Peyer's patch (tissue), 4 donors: ENCODE data around the gene CYP2D6. TPM values are rescaled to one million over a fixed set of nuclear protein-coding genes. Genes with fewer than 3 reads are reported as not detected.
"Not testable (repeated sequence)": the region's sequence is repeated elsewhere in the genome, so short reads cannot be mapped to it uniquely, and the experiment has no call there.

Source experiments
- DNase-seq, 3 donors: peaks; one replicate each; pipeline ENCODE4 v3.0.0-alpha.2; 2017 to 2019
- H3K27ac ChIP-seq, 4 donors: fragments of 200-600 bp; sonication (generic); one replicate each; pipeline ENCODE4 v1.5.1; 2016 to 2019
- H3K27me3 ChIP-seq, 2 donors: fragments of 200-600 bp; sonication (generic); one replicate each; pipeline ENCODE4 v1.5.1; 2019
- H3K36me3 ChIP-seq, 3 donors: fragments of 200-600 bp; sonication (generic); one replicate each; pipeline ENCODE4 v1.5.1; 2016 to 2019
- H3K4me1 ChIP-seq, 4 donors: fragments of 200-600 bp; sonication (generic); one replicate each; pipeline ENCODE4 v1.5.1; 2016 to 2019
- H3K4me3 ChIP-seq, 4 donors: fragments of 200-600 bp; sonication (generic); 1 replicate in 3 of 4; 2 replicates in 1 of 4; pipeline ENCODE4 v1.5.1; 2016 to 2019; ENCODE audit warnings: mild to moderate bottlenecking in 1 of 4
- H3K9me3 ChIP-seq, 4 donors: fragments of 200-600 bp; sonication (generic); one replicate each; pipeline ENCODE4 v1.5.1; 2016 to 2019; ENCODE audit warnings: mild to moderate bottlenecking in 1 of 4
- POLR2A ChIP-seq, 2 donors: fragments of 450-650 bp; IDR thresholded peaks; one replicate each; pipeline ENCODE4 v1.5.1; 2017; ENCODE audit warnings: antibody characterized with exemption in 2 of 2, mild to moderate bottlenecking in 2 of 2, moderate library complexity in 2 of 2
- total RNA-seq, 4 donors: library from RNA; depleted of rRNA; stranded (reverse); fragments of >200 nt; gene quantifications; one replicate each; pipeline ENCODE4 v1.1.0, GENCODE V29; 2016
- TF ChIP-seq, protein P1 (sequence below), 6 experiments: fragments of 450-650 bp in 4 of 6; fragments of 200-600 bp in 2 of 6; sonication (generic) in 1 of 6; IDR thresholded peaks; one replicate each; pipeline ENCODE4 v1.5.1; 2017 to 2019; ENCODE audit warnings: antibody characterized with exemption in 6 of 6, mild to moderate bottlenecking in 3 of 6, moderate library complexity in 1 of 6

CYP2D6 gene
- 100 to 1,000 TPM in 2 of 4 donors, 10 to 100 TPM in 2; 18.2 to 329 (median 117) TPM for total RNA-seq

DNA sequence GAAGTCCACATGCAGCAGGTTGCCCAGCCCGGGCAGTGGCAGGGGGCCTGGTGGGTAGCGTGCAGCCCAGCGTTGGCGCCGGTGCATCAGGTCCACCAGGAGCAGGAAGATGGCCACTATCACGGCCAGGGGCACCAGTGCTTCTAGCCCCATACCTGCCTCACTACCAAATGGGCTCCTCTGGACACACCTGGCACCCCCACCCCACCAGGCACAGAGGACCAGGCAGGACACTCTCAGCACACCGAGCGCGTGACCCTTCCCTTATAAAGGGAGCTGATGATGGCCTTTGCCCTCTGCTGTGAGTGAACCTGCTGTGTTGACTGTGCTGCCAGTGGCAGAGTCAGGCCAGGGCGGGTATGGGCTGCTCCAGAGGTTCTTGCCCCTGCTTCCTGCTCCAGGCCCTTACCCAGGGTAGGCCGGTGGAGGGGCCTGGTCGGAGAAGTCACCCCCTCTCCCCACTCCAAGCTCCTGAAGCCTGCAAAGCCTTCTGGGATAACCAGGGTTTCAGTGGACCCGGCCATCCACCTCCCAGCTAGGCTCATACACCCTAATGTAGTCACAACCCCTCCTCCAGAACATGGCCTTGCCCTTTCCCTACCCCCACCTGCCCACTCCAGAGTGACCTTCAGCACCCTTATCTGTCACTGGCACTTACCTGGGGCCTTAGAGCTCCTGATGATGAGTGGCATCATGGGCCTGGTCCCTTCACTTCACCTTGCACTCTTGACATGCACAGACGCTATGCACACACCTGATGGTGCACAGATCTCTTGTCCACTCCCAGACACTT lies at the start of gene CYP2D6:
Gene CYP2D6, minus strand, starts transcription at position 172 of the 793 bp plus-strand sequence. Its CDS starts 19 bp downstream, at position 153.
- not testable (repeated sequence) for H3K36me3 ChIP-seq, H3K27me3 ChIP-seq, H3K4me1 ChIP-seq, H3K9me3 ChIP-seq
- peak in 2 of 3 donors; percentile 82 to 88 for DNase-seq
- peak within 1 kb of the TSS in 3 of 4 donors; percentile 32 to 95 (median 85) for H3K27ac ChIP-seq
- H3K4me3 ChIP-seq, result peak within 1 kb of the TSS in 2 of 4 donors; percentile 40 to 47
- TF ChIP-seq, protein P1, sequence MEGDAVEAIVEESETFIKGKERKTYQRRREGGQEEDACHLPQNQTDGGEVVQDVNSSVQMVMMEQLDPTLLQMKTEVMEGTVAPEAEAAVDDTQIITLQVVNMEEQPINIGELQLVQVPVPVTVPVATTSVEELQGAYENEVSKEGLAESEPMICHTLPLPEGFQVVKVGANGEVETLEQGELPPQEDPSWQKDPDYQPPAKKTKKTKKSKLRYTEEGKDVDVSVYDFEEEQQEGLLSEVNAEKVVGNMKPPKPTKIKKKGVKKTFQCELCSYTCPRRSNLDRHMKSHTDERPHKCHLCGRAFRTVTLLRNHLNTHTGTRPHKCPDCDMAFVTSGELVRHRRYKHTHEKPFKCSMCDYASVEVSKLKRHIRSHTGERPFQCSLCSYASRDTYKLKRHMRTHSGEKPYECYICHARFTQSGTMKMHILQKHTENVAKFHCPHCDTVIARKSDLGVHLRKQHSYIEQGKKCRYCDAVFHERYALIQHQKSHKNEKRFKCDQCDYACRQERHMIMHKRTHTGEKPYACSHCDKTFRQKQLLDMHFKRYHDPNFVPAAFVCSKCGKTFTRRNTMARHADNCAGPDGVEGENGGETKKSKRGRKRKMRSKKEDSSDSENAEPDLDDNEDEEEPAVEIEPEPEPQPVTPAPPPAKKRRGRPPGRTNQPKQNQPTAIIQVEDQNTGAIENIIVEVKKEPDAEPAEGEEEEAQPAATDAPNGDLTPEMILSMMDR (IDR thresholded peaks at IDR 0.05), result peak in 1 of 6 experiments; percentile 7
- peak; percentile 29 to 51 for TF ChIP-seq POLR2A (IDR thresholded peaks at IDR 0.05)

DNA sequence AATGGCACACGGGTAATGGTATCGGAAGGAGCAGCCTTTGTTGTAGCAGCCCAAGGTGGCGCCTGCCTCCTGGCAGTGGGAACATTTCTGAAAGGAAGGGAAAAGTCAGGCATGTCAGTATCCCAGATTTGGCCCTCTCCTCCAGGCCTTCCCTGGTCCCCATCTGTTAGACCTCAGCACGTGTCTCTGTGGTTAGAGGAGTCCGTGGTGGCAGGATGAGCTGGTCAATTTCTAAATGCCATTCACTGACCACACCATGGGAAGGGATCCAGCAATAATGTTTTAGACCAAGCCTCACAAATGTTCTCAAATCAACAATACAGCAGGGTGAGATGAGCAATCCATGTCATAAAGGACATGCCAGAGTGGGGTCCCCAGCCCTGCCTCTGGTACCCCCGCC lies 49.0 kb upstream of the CYP2D6 start:
- peaks cover 0 to 47% (median 12%) of the 10 kb centered on the region in 4 donors for H3K4me1 ChIP-seq

DNA sequence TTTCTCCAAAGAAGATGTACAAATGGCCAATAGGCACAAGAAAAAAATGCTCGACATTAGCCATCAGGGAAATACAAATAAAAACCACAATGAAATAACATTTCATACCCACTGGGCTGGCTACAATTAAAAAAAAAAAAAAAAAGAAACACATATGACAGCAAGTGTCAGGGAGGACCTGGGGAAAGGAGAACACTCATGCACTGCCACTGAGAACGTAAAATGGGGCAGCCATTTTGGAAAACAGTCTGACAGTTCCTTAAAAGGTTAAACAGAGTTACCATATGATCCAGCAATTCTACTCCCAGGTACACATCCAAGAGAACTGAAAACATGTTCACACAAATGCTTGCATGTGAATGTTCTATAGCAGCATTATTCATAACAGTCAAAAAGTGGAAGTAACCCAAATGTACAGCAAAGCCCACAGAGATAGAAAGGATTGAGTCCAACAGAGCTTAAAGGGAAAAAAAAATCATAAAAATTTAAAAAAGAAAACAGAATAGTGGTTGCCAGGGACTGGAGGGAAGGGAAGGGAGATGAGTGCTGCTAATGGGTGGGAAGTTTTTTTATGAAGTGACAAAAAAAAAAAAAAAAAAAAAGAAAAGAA lies 48.4 kb upstream of the CYP2D6 start:
- H3K4me3 ChIP-seq, result no peak overlapping the region
- no peak for DNase-seq
- H3K9me3 ChIP-seq, result no peaks in the 10 kb centered on the region
- no peak overlapping the region for H3K27ac ChIP-seq
- TF ChIP-seq, protein P1 (IDR thresholded peaks at IDR 0.05), result no peak
- TF ChIP-seq POLR2A (IDR thresholded peaks at IDR 0.05), result no peak
- no peaks in the 10 kb centered on the region for H3K27me3 ChIP-seq
- H3K4me1 ChIP-seq, result peaks cover 0 to 51% (median 14%) of the 10 kb centered on the region in 4 donors
- H3K36me3 ChIP-seq, result no peaks in the 10 kb centered on the region

More for the DNA sequence above, 49.0 kb upstream of the CYP2D6 start:
- TF ChIP-seq, protein P1 (IDR thresholded peaks at IDR 0.05), result no peak
- TF ChIP-seq POLR2A (IDR thresholded peaks at IDR 0.05), result no peak
- no peaks in the 10 kb centered on the region for H3K36me3 ChIP-seq
- H3K27me3 ChIP-seq, result no peaks in the 10 kb centered on the region
- H3K27ac ChIP-seq, result peak overlapping the region in 2 of 4 donors; percentile 18 to 40
- DNase-seq, result peak in 1 of 3 donors; percentile 22
- H3K9me3 ChIP-seq, result no peaks in the 10 kb centered on the region
- H3K4me3 ChIP-seq, result no peak overlapping the region

DNA sequence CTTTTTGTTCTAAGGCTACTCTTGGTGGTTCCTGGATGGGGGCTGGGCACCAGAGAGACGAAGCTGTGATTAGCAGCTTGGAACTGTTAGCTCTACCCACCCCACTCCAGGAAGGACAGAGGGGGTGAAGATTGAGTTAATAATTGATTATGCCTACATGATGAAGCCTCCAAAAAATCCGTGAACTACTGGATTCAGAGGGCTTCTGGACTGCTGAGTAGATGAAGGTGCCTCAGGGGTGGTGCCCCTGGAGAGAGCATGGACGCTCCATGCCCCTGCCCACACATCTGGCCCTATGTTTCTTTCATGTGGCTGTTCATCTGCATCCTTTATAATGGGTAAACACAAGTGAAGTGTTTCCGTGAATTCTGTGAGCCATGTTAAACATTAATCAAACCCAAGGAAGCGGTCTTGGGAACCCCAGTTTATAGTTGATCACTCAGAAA lies 47.3 kb upstream of the CYP2D6 start:
- Histone ChIP-seq H3K9me3 (no peaks in the 10 kb centered on the region), H3K4me1 (peaks cover 0 to 54% (median 12%) of the 10 kb centered on the region in 4 donors)

DNA sequence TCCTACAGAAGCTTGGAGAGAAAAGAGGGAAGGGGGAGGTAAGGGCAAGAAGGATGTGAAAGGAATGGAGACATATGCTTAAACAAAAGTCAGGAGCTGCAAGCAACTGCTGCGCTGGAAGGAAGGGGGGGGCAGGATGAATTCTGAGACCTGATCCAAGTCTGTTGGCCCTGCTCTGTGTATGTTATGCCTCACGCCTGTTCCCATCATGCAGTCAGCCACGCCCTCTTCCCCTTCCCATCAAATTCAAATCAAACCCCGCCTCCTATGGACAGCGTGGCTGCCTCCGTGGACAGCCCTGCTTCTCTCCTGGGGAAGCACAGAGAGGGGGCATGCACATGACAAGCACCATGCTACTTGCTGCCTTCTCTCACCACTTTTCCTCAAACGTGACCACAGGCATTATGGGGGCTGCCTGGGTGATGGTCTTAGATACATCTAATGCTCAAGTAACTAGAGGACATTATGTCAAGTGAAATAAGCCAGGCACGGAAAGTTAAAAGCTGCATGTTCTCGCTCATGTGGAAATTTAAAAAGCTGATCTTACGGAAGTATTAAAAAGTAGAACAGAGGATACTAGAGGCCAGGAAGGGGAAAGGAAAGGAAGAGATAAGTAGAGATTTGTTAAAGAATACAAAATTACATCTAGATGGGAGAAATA lies 45.8 kb upstream of the CYP2D6 start:
- peak in 1 of 3 donors; percentile 34 for DNase-seq
- Histone ChIP-seq H3K36me3 (no peaks in the 10 kb centered on the region), H3K27ac (no peak overlapping the region), H3K4me1 (peaks cover 0 to 55% (median 13%) of the 10 kb centered on the region in 4 donors), H3K27me3 (no peaks in the 10 kb centered on the region), H3K9me3 (no peaks in the 10 kb centered on the region), H3K4me3 (no peak overlapping the region)
- TF ChIP-seq, protein P1 (IDR thresholded peaks at IDR 0.05), result no peak
- no peak for TF ChIP-seq POLR2A (IDR thresholded peaks at IDR 0.05)

More for the DNA sequence above, 47.3 kb upstream of the CYP2D6 start:
- no peaks in the 10 kb centered on the region for H3K27me3 ChIP-seq
- peak overlapping the region in 3 of 4 donors; percentile 19 to 53 (median 30) for H3K27ac ChIP-seq
- no peaks in the 10 kb centered on the region for H3K36me3 ChIP-seq
- no peak overlapping the region for H3K4me3 ChIP-seq
- TF ChIP-seq, protein P1 (IDR thresholded peaks at IDR 0.05), result no peak
- no peak for TF ChIP-seq POLR2A (IDR thresholded peaks at IDR 0.05)
- peak in 1 of 3 donors; percentile 52 for DNase-seq
